Measurements from ENCODE around the gene MFAP3L. TPM values are rescaled to one million over a fixed set of nuclear protein-coding genes. Genes with fewer than 3 reads are reported as not detected.
"Not testable (repeated sequence)": the region's sequence is repeated elsewhere in the genome, so short reads cannot be mapped to it uniquely, and the experiment has no call there.

MFAP3L gene
- total RNA-seq, 2 experiments from 2014 or later, result 1.0 to 2.2 TPM

DNA sequence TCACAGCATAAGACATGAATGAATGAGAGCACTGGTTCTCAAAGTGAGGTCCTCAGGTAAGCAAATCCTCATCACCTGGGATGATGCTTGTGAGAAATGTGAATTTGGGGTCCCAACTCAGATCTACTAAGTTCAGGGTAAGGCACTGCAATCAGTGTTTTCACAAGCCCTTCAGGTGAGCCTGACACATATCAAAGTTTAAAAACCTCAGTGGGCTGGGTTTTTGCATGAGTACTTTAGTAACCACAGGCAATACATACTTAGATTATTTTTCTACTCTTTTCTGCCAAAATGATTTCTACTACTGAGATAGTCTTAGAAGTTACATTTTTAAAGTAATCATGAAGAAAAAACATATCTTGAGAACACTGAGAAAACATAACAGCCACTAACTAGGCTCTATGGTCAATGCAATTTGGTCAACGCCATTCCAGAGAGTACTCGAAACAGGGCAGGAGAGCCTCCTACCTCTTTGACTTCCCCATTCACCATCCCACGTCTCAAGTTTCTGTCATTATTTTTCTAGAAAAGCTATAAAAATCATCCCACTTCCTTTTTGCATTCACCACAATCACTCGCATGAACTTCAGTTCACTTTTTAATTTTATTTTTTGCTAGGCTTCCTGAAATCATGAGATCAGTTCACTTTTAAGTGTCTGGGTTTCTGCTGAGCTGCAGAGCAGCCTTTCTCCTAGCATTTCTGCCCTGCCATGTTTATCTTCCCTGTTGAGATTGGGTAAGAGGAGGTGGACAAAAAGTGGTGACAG is 73.8 kb downstream of the MFAP3L start:
- H3K27ac Mint-ChIP-seq, result no peak overlapping the region
- no peaks in the 10 kb centered on the region for H3K36me3 Mint-ChIP-seq
- H3K4me3 Mint-ChIP-seq, result no peak overlapping the region
- no peak for DNase-seq
- H3K9me3 Mint-ChIP-seq, result no peaks in the 10 kb centered on the region
- H3K27me3 Mint-ChIP-seq, result no peaks in the 10 kb centered on the region
- peaks cover 8% of the 10 kb centered on the region for H3K4me1 Mint-ChIP-seq

DNA sequence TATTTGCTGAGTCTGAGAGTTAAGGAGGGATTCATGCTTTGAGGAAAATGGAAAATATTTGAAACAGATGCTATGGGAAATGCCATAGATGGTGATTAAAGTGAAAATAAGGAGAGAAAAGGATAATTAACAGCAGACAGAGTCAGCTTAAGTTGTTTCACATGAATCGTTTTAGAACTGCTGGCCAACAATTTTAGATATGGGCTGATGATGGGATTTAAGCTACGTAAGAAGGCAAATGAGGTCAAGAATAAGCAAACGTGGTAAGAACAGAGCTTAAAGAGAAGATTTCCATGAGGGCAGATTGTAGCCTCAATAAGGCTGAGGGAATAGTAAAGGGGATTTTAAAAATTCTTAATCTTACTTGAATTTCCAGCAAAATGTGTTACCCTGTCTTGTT is 77.9 kb downstream of the MFAP3L start:
- Mint-ChIP-seq H3K4me1 (peaks cover 8% of the 10 kb centered on the region), H3K36me3 (no peaks in the 10 kb centered on the region), H3K27me3 (peaks cover 3% of the 10 kb centered on the region), H3K4me3 (no peak overlapping the region), H3K27ac (no peak overlapping the region), H3K9me3 (no peaks in the 10 kb centered on the region)
- DNase-seq, result no peak

DNA sequence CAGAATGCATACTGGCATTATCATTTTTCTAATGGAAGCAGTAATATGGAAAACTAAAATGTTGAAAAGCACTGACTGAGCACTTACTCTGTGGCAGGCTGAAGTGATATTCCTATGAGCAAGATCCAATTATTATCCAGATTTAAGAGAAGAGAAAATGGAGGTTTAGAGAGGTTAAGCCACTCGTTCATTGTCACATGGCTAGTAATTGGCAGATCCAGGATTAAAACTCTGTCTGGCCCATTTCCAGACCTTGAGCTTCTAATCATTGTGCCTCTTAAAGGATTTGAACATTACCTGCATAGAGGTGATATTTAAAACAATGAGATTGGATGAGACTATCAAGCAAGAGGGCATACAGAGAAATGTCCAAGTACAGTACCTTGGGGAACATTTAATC is 80.6 kb downstream of the MFAP3L start:
- Mint-ChIP-seq H3K4me1 (no peaks in the 10 kb centered on the region), H3K27me3 (peaks cover 3% of the 10 kb centered on the region), H3K27ac (no peak overlapping the region), H3K9me3 (no peaks in the 10 kb centered on the region), H3K4me3 (no peak overlapping the region), H3K36me3 (no peaks in the 10 kb centered on the region)
- DNase-seq, result no peak

DNA sequence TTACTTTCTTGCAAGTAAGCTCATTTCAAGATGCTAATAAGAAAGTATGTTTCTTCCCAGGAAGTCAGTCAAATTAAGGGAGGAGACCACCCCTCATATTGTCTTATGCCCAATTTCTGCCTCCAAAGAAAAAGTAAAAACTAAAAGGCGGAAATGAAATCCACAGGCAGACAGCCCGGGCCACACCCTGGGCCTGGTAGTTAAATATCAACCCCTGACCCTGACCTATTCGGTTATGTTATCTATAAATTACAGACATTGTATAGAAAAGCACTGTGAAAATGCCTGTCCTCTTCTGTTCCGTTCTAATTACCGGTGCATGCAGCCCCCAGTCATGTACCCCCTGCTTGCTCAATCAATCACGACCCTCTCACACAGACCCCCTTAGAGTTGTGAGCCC is 82.6 kb downstream of the MFAP3L start:
- not testable (repeated sequence) for H3K4me1 Mint-ChIP-seq, H3K27ac Mint-ChIP-seq, DNase-seq, H3K27me3 Mint-ChIP-seq, H3K36me3 Mint-ChIP-seq, H3K9me3 Mint-ChIP-seq, H3K4me3 Mint-ChIP-seq

DNA sequence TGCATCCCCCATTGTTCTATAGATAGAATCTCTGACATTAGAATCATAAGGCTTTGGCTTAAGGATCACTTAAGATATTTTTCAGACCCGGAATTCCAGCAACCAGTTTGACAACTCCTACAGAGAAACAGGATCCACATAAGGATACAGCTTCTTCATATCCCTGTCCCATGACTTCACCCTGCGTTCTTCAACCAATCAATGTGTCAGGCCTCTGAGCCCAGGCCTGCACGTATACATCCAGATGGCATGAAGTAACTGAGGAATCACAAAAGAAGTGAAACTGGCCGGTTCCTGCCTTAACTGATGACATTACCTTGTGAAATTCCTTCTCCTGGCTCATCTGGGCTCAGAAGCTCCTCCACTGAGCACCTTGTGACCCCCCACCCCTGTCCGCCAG is 85.1 kb downstream of the MFAP3L start:
- Mint-ChIP-seq H3K27ac (no peak overlapping the region), H3K9me3 (no peaks in the 10 kb centered on the region), H3K27me3 (peaks cover 3% of the 10 kb centered on the region), H3K4me1 (no peaks in the 10 kb centered on the region), H3K4me3 (no peak overlapping the region), H3K36me3 (no peaks in the 10 kb centered on the region)
- no peak for DNase-seq

DNA sequence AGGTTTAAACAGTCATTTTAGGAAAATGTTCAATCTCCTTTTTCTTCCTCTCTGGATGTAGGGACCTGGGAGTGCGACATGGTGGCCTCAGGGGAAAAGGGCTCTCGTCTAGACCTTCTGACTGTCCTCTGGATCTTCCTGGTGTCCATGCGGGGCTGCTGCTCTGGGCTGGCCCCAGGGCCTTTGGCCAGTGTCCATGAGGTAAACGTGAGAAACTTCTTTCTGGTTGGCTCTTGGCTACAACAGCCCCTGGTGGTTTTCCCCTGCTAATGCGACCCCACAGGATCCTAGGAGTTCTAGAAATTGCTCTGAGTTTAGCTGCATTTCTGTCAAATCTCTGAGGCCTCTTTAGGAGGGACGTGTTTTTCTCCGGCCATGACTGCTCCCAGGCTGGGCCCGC is 85.7 kb downstream of the MFAP3L start:
- Mint-ChIP-seq H3K27me3 (peaks cover 3% of the 10 kb centered on the region), H3K9me3 (no peaks in the 10 kb centered on the region), H3K4me1 (no peaks in the 10 kb centered on the region), H3K36me3 (no peaks in the 10 kb centered on the region), H3K4me3 (no peak overlapping the region), H3K27ac (no peak overlapping the region)
- DNase-seq, result no peak

Other genes with a start within 250 kb of the MFAP3L start
- gene AADAT, start 63.6 kb upstream of the MFAP3L start, total RNA-seq, result under 1 TPM in 1 of 2 experiments, not detected in 1; 0.20 TPM

Data from activated naive CD8-positive, alpha-beta T cell treated with anti-CD3 and anti-CD28 coated beads for 36 hours (primary cell).